Activated naive CD8-positive, alpha-beta T cell treated with anti-CD3 and anti-CD28 coated beads, Interleukin-2, amount 10 ng/mL, durations not matched to agents 7 days and 5 days (primary cell): Measurements from ENCODE around the gene RNF5. TPM values are rescaled to one million over a fixed set of nuclear protein-coding genes. Genes with fewer than 3 reads are reported as not detected.
"Not testable (repeated sequence)": the region's sequence is repeated elsewhere in the genome, so short reads cannot be mapped to it uniquely, and the experiment has no call there.

ENCODE experiments used
- ATAC-seq: fragments of 150-1000 bp; cut with Tn5 transposase; one replicate; pipeline ENCODE4 v1.10.0; 2021; ENCODE audit warnings: low read depth, moderate library complexity
- POLR2A ChIA-PET: fragments of 350-600 bp; sonication (Branson Sonifier 250); formaldehyde crosslinking; loops from one replicate; lab custom pipeline; 2021; ENCODE audit warnings: antibody characterized with exemption; lab: Charles Lee
- DNase-seq: peaks from one replicate; pipeline ENCODE4 v3.0.0; 2021
- H3K27ac Mint-ChIP-seq: one replicate; pipeline ENCODE4 v1.8.0; 2022; ENCODE audit warnings: mild to moderate bottlenecking, mixed read lengths
- H3K27me3 Mint-ChIP-seq: one replicate; pipeline ENCODE4 v1.8.0; 2022; ENCODE audit warnings: mild to moderate bottlenecking, moderate library complexity, mixed read lengths
- H3K36me3 Mint-ChIP-seq: one replicate; pipeline ENCODE4 v1.8.0; 2021; ENCODE audit warnings: mild to moderate bottlenecking, mixed read lengths
- H3K4me1 Mint-ChIP-seq: one replicate; pipeline ENCODE4 v1.8.0; 2021; ENCODE audit warnings: mixed read lengths
- H3K4me3 Mint-ChIP-seq: one replicate; pipeline ENCODE4 v1.8.0; 2022; ENCODE audit warnings: mild to moderate bottlenecking, moderate library complexity, mixed read lengths
- H3K9me3 Mint-ChIP-seq: one replicate; pipeline ENCODE4 v1.8.0; 2021; ENCODE audit warnings: mixed read lengths
- total RNA-seq, 2 experiments: library from RNA; stranded (reverse); gene quantifications; one replicate each; pipeline ENCODE4 v1.2.3, GENCODE V29; 2021

The RNF5 gene
- total RNA-seq, 2 experiments from 2014 or later, result 44.5 to 49.5 TPM

DNA sequence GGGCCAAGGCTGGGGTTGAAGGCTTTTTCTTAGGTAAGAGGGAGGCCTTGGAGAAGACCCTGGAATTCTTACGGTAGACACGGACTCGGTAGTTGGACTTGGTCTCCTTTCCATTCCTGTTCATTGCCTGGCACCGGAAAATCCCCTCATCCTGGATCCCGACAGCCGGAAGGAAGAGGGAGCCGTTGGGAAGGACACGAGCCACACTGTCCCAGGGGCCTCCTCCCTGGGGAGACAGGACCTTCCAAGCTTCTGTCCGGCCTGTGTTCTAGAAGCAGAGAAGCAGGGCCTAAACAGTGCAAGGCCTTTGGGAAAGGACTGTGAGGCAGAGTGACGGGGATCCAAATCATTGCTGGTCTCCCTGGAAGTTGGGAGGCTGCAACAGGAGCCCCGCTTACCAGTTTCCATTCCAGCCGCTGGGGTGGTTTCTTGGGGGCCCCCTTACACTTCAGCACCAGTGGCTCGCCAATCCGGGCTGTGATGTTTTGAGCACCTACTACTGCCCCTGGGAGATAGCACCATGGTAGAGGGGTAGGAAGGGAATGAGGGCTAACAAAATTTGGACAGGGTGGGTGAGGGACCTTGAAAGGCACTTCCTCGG lies 5.4 kb downstream of the RNF5 start:
- POLR2A ChIA-PET, result interaction anchor here (1.6 to 5.3 kb wide), 2 partner anchors 7 to 55 kb away, joined by 5 to 61 read pairs; partner anchors contain the start of genes ATF6B, GPSM3 and PBX2
- Mint-ChIP-seq H3K4me1 (peaks cover 39% of the 10 kb centered on the region), H3K36me3 (peaks cover 37% of the 10 kb centered on the region), H3K27me3 (no peaks in the 10 kb centered on the region), H3K27ac (peak overlapping the region; percentile 16), H3K9me3 (no peaks in the 10 kb centered on the region), H3K4me3 (no peak overlapping the region)
- DNase-seq (peak; percentile 24), ATAC-seq (no peak)

DNA sequence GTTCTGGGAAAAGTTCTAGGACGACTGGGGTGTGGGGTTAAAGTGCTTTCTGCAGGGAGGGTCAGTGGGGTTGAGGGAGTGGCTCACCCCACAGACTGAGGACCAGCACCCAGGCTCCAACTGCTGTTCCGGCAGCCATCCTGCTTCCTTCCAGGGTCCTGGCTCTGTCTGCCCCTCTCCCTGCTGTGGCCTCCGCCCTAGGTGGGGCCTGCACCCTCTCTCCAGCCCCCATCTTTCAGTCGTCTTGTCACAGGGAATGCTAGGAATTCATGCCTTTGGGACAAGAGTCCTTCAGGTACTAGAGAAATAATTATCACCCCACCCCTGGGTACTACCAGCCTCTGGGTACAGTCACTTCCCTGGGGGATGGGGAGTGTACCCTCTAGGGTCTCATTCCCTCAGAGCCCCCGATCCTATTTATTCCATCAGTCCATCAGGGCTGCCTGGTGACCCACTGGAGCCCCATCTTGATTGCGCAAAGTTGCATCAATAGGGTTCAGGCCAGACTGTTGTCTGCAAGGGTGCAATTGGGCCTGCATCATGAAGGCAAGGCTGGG lies 6.0 kb downstream of the RNF5 start, which contains the start of gene AGER:
AGER (minus strand) TSS at position 170 of the 557 bp plus-strand sequence; CDS start at position 139, 31 bp downstream.
- H3K27ac Mint-ChIP-seq, result peak within 1 kb of the TSS; percentile 16
- no peaks in the 10 kb centered on the region for H3K9me3 Mint-ChIP-seq
- no peaks in the 10 kb centered on the region for H3K27me3 Mint-ChIP-seq
- H3K4me1 Mint-ChIP-seq, result peaks cover 39% of the 10 kb centered on the region
- H3K4me3 Mint-ChIP-seq, result no peak within 1 kb of the TSS
- DNase-seq (peak; percentile 24), ATAC-seq (no peak)
- H3K36me3 Mint-ChIP-seq, result peaks cover 37% of the 10 kb centered on the region
- POLR2A ChIA-PET, result no interaction called here

DNA sequence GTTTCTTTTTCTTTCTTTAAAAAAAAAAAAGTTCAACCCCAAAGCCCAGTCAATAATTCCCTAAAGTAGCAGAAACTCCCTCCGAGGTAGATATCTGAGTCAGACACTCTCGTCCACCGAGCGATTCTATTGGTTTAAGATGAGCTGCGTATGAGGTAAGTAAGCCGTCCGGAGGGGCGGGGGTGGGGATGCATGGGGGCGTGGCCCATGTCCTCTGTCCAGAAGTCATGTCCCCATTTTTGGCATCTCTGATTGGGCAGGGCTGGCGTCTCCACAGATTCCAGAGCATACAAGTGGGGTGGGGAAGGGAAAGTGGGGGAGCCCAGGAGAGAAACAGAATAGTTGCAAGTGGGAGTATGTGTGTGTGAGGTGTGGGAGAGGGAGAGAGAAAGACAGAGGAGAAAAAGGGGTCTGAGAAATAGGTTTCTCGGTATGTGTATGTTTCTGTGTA lies 7.5 kb downstream of the RNF5 start:
- H3K27me3 Mint-ChIP-seq, H3K4me3 Mint-ChIP-seq, POLR2A ChIA-PET, ATAC-seq, H3K9me3 Mint-ChIP-seq: not testable (repeated sequence)
- H3K36me3 Mint-ChIP-seq, result peaks cover 38% of the 10 kb centered on the region
- peak overlapping the region; percentile 83 for H3K27ac Mint-ChIP-seq
- H3K4me1 Mint-ChIP-seq, result peaks cover 32% of the 10 kb centered on the region
- peak; percentile 15 for DNase-seq

DNA sequence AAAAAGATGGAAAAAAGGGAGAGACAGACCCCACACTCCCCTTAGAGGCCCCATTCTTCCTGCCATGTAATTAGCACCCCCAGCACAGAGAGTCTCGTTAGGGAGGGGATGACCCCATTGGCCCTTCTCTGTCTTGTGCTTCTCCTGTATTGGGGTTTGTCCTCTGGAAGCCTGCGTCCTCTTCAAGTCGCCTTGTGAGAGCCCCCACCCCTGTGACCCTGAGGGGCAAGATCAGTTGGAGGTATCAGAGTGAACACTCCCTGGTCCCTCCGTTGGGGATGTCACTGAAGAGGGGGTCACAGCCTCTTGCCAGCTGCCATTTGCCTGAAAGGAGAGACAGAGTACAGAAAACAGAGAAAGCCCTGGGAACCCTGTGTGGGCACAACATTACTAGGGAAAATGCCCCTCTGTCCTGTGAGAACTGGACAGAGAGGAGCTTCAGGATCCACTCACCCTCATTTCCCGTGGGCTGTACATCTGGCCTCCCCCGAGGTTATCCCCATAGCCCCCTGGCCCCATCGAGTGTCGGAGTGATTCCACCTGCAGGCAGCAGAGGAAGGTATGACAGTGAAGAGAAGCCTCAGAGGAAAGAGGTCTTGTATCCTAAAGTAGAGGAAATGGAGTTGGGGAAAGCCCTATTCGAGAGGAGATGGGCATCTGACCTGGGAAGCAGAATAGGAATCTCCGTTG lies 8.1 kb downstream of the RNF5 start:
- H3K27ac Mint-ChIP-seq, result peak overlapping the region; percentile 83
- ATAC-seq, H3K9me3 Mint-ChIP-seq, H3K27me3 Mint-ChIP-seq: not testable (repeated sequence)
- POLR2A ChIA-PET, result interaction anchor here (1.3 kb wide), 1 partner anchor 7 kb away, joined by 3 read pairs; the partner anchor contains the start of gene RNF5
- H3K36me3 Mint-ChIP-seq, result peaks cover 42% of the 10 kb centered on the region
- H3K4me1 Mint-ChIP-seq, result peaks cover 31% of the 10 kb centered on the region
- peak; percentile 24 for DNase-seq
- H3K4me3 Mint-ChIP-seq, result peak overlapping the region; percentile 56

DNA sequence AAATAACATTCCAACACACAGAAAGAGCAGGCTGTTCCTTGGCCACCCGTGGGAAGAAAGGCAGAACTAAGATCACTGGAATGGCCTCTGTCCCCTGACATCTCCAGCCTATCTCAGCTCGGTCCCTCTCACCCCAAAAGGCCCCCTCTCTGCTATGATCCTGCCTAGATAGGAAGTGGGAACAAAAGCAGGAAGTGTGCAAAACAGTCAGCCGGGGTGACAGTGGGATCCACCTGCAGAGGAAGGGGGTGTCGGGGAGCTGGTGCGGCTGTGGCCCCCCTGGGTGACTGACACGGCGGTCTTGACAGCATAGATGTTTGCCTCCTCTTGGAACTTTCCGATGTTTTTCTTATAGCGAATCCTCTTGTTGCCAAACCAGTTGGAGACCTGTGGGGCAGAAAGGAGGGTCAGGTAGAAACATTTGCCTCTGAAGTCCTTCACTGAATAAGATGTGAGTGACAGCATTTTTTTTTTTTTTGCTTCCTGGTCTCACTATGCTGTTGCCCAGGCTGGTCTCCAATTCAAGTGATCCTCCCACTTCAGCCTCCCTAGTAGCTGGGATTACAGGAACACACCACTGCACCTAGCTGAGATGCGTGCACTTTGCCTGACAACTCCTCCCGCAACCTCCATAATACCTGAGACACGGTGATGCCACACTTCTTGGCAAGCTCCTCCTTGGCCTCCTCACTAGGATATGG lies 9.0 kb downstream of the RNF5 start:
- H3K9me3 Mint-ChIP-seq, result no peaks in the 10 kb centered on the region
- POLR2A ChIA-PET, result interaction anchor here (1.3 kb wide), 1 partner anchor 8 kb away, joined by 3 read pairs; the partner anchor contains the start of gene RNF5
- peaks cover 50% of the 10 kb centered on the region for H3K36me3 Mint-ChIP-seq
- peaks cover 31% of the 10 kb centered on the region for H3K4me1 Mint-ChIP-seq
- DNase-seq (no peak), ATAC-seq (no peak)
- peak overlapping the region; percentile 69 for H3K4me3 Mint-ChIP-seq
- H3K27me3 Mint-ChIP-seq, result no peaks in the 10 kb centered on the region
- H3K27ac Mint-ChIP-seq, result peak overlapping the region; percentile 83

DNA sequence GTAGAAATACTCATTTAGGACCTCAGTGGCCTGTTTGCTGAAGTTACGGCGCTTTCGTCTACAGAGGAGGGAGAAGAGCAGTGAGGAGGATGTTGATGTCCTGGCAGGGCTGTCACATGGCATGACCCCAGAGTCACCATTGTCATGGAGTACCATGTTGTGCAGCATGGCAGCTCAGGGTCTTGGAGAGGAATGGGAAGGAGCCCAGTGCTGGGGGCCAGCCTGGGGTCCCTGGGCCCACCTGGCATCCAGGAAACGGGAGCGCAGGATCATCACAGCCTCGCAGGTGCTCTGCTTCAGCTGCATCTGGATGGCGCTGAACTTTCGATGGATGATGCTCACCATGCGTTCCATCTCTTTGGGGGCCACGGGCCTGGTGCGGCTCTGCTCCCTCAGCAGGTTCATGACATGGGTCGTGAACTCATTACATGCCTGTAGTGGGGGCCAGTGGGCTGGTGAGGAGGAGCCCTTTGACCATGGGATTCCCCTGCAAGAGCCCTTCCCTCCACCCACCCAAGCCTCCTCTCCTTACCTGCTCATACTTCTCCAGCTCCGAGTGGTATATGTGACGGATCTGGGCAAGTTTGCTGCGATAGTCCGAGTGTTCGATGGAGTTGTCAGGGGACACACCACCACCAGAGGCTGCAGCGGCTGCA lies 9.6 kb downstream of the RNF5 start:
- H3K9me3 Mint-ChIP-seq, ATAC-seq: not testable (repeated sequence)
- H3K4me3 Mint-ChIP-seq, result peak overlapping the region; percentile 98

DNA sequence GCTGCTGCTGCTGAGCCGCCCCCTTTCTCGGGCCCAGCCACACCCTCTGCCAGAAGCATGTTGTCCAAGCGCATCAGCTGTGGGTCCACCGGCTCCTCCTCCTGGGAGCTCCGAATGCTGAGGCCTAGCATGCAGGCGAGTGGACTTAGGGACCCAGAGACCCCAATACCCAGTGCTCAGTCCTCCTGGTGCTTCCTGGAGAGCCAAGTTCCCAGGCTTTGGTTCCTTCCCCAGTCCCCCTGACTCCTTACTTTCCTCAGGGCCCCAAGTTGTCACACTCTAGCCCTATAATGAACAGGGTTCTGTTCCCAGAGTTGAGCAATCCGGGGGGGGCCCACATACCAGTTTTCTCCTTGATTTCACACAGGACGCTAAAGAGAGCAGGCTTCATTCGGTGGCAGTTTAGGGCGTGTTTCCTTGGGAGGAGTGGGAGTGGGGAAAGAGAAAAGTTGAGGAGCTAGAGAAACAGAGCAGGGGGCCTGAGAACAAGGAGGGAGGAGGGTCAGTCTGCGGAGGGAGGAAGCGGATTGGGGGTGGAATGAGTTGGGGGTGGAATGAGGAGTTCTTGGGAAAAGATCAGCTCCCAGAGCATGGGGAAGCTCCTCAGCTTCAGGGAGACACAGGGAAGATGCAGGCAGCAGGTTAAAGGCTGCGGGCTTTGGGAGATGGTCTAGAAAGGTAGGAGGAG lies 10.3 kb downstream of the RNF5 start:
- Mint-ChIP-seq H3K4me3 (peak overlapping the region; percentile 98), H3K27me3 (no peaks in the 10 kb centered on the region), H3K36me3 (peaks cover 50% of the 10 kb centered on the region), H3K9me3 (no peaks in the 10 kb centered on the region), H3K4me1 (peaks cover 31% of the 10 kb centered on the region), H3K27ac (peak overlapping the region; percentile 97)
- ATAC-seq, result no peak
- POLR2A ChIA-PET, result interaction anchor here (0.8 to 5.7 kb wide), 2 partner anchors 8 to 9 kb away, joined by 3 to 61 read pairs; no protein-coding TSS in a partner anchor
- DNase-seq, result no peak

More for the DNA sequence above, 9.6 kb downstream of the RNF5 start:
- peak overlapping the region; percentile 83 for H3K27ac Mint-ChIP-seq
- peaks cover 50% of the 10 kb centered on the region for H3K36me3 Mint-ChIP-seq
- H3K4me1 Mint-ChIP-seq, result peaks cover 29% of the 10 kb centered on the region
- not testable (repeated sequence) for H3K27me3 Mint-ChIP-seq, DNase-seq
- POLR2A ChIA-PET, result interaction anchor here (1.3 to 5.7 kb wide), 2 partner anchors 7 to 9 kb away, joined by 3 to 61 read pairs; partner anchors contain the start of gene RNF5

DNA sequence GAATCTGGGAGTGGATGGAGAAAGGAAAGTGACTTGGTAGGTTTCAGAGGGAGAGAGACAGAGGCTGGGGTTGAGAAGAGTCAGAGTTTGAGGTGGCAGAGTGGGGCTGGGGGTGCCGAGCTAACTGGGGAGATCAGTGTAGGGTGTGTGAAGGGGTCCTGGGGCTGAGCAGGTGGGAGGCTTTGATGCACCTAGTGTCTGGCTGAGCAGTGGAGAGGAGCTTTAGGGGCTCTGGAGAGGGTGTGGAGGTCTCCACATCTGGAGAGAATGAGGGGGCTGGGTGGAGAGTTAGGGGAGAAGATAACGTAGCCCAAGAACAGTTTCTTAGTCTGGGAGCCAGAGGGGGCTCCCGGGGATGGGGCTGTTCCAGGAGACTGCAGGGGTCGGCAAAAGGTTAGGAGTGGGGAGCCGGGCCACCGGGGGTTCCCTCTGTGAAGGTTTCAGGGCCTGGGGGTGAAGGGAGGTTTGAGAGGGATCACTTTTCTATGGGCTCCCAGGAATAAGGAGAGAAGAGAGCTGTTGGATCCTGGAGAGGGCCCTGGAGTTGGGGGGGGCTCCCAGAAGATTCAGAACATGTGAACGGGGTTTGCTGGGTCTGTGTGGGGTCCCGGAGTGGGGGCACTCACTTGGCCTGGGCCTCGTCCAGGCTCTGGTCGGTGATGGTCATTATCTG lies 11.0 kb downstream of the RNF5 start:
- H3K4me3 Mint-ChIP-seq, result peak overlapping the region; percentile 98
- peaks cover 50% of the 10 kb centered on the region for H3K36me3 Mint-ChIP-seq
- peaks cover 38% of the 10 kb centered on the region for H3K4me1 Mint-ChIP-seq
- ATAC-seq (no peak), DNase-seq (no peak)
- H3K27ac Mint-ChIP-seq, result peak overlapping the region; percentile 97
- POLR2A ChIA-PET, result interaction anchor here (0.8 to 5.7 kb wide), 4 partner anchors 8 to 656 kb away, joined by 3 to 61 read pairs (median 4); no protein-coding TSS in a partner anchor
- no peaks in the 10 kb centered on the region for H3K9me3 Mint-ChIP-seq
- no peaks in the 10 kb centered on the region for H3K27me3 Mint-ChIP-seq

DNA sequence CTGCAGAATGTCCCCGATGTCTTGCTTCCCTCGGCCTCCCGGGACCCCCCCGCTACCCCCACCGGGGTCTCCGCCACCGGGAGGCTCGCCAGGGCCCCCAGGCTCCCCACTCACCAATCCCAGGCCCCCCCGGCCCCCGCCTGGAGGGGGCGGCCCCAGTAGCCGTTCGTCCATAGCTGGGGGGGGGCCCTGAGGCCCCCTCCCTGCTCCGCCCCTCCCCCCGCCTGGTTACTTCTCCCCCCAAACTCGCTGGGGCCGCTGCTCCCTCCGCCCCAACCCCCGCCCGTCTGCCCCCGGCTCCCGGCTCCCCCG lies 11.5 kb downstream of the RNF5 start:
- no peak for ATAC-seq
- Mint-ChIP-seq H3K9me3 (no peaks in the 10 kb centered on the region), H3K27ac (peak overlapping the region; percentile 97), H3K4me1 (peaks cover 41% of the 10 kb centered on the region), H3K36me3 (peaks cover 50% of the 10 kb centered on the region), H3K4me3 (peak overlapping the region; percentile 98), H3K27me3 (no peaks in the 10 kb centered on the region)
- DNase-seq, result no peak
- POLR2A ChIA-PET, result interaction anchor here (0.6 to 5.7 kb wide), 10 partner anchors 9 to 1206 kb away, joined by 3 to 61 read pairs (median 4); partner anchors contain the start of genes AGPAT1, ATF6B, FKBPL and RGL2

DNA sequence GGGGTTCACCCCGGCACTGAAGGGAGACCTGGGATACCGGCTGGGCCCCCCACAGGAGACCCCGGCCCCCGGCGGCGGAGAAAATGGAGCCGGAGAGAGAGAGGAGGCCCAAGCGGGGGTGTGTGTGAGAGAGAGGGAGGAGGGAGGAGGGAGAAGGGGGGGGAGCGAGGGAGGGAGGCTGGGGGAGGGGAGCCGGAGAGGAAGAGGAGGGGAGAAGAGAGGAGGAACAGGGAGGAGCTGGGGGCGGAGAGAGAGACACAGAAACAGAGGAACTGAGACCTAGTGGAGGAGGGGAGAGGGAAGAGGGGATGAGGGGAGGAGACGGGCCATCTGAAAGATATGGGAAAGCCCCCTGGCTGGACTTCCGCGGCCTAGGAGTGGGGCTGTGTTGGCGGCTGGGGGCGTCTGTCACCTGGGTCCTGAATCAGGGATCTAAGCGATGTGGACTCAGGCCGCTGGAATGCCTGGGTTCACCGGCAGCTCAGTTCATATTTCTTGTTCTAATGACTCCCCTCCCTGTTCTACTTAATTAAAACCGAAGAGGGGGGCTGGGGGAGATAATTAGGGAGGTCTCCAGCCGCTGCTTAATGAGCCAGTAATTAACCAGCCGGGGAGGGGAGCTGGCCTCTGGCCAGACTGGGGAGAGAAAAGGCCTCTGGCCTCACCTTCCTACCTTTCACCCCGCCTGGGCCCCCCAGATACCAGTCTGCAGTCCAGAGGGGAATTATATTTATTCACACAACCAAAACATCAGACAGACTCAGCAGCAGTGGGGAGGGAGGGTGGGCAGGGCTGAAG lies 12.0 kb downstream of the RNF5 start, which contains the start of gene PBX2:
PBX2 (minus strand) TSS at position 149 of the 798 bp plus-strand sequence. CDS start 287 bp downstream, outside the sequence.
- DNase-seq (peak; percentile 74), ATAC-seq (peak; percentile 62)
- peaks cover 46% of the 10 kb centered on the region for H3K4me1 Mint-ChIP-seq
- no peaks in the 10 kb centered on the region for H3K27me3 Mint-ChIP-seq
- POLR2A ChIA-PET, result interaction anchor here (0.6 to 5.7 kb wide), 12 partner anchors 9 to 1206 kb away, joined by 3 to 61 read pairs (median 4); partner anchors contain the start of genes AGPAT1, ATF6B, FKBPL and RGL2
- H3K27ac Mint-ChIP-seq, result peak within 1 kb of the TSS; percentile 98
- H3K4me3 Mint-ChIP-seq, result peak within 1 kb of the TSS; percentile 98
- H3K9me3 Mint-ChIP-seq, result no peaks in the 10 kb centered on the region
- H3K36me3 Mint-ChIP-seq, result peaks cover 50% of the 10 kb centered on the region
